Liver (tissue), 9 donors: ENCODE measurements around the gene SIRT5. TPM values are rescaled to one million over a fixed set of nuclear protein-coding genes. Genes with fewer than 3 reads are reported as not detected.

Experiments used
- DNase-seq: peaks from one replicate; pipeline ENCODE4 v3.0.0-alpha.2; 2017; ENCODE audit warnings: low spot score
- H3K27ac ChIP-seq, 2 donors: one replicate each; pipeline ENCODE4 v1.7.0; 2013; ENCODE audit warnings: inconsistent platforms in 2 of 2, low read length in 2 of 2, control low read depth in 1 of 2, low read depth in 1 of 2, mild to moderate bottlenecking in 1 of 2
- H3K27me3 ChIP-seq, 4 donors: one replicate each; pipeline versions ENCODE4 v1.6.1 to v1.7.0; 2013; ENCODE audit warnings: low read length in 3 of 4, inconsistent platforms in 1 of 4, mild to moderate bottlenecking in 1 of 4, moderate library complexity in 1 of 4; ENCODE audit not compliant: control insufficient read depth in 4 of 4, insufficient read depth in 4 of 4
- H3K36me3 ChIP-seq, 4 donors: one replicate each; pipeline versions ENCODE4 v1.6.1 to v1.7.0; 2013; ENCODE audit warnings: low read length in 3 of 4, mild to moderate bottlenecking in 3 of 4, low read depth in 1 of 4, moderate library complexity in 1 of 4; ENCODE audit not compliant: control insufficient read depth in 4 of 4, insufficient read depth in 3 of 4
- H3K4me1 ChIP-seq, 4 donors: one replicate each; pipeline versions ENCODE4 v1.6.1 to v1.7.0; 2013; ENCODE audit warnings: low read length in 3 of 4, mild to moderate bottlenecking in 3 of 4, moderate library complexity in 1 of 4; ENCODE audit not compliant: control insufficient read depth in 4 of 4, insufficient read depth in 4 of 4
- H3K4me3 ChIP-seq, 3 donors: one replicate each; pipeline versions ENCODE4 v1.6.1 to v1.7.0; 2013; ENCODE audit warnings: low read length in 3 of 3, control low read depth in 1 of 3, low read depth in 1 of 3, mild to moderate bottlenecking in 1 of 3
- H3K9ac ChIP-seq, 2 donors: one replicate each; pipeline ENCODE4 v1.7.0; 2013; ENCODE audit warnings: low read length in 2 of 2, mild to moderate bottlenecking in 2 of 2, moderate library complexity in 2 of 2, control low read depth in 1 of 2, low read depth in 1 of 2
- H3K9me3 ChIP-seq, 4 donors: one replicate each; pipeline versions ENCODE4 v1.6.1 to v1.7.0; 2013; ENCODE audit warnings: low read length in 3 of 4; ENCODE audit not compliant: control insufficient read depth in 4 of 4
- EGR1 ChIP-seq, 2 donors: IDR thresholded peaks; 2 replicates each; pipeline ENCODE4 v1.6.1; 2016 to 2018; ENCODE audit warnings: antibody characterized with exemption in 2 of 2, low read depth in 2 of 2
- FOXA2 ChIP-seq: IDR thresholded peaks from 2 replicates; pipeline ENCODE4 v1.6.1; 2016; ENCODE audit warnings: antibody characterized with exemption
- HNF4A ChIP-seq, 2 donors: conservative IDR thresholded peaks; 2 replicates each; pipeline ENCODE4 v1.6.1; 2016; ENCODE audit warnings: antibody characterized with exemption in 2 of 2, mild to moderate bottlenecking in 2 of 2
- HNF4G ChIP-seq: IDR thresholded peaks from 2 replicates; pipeline ENCODE4 v1.6.1; 2016; ENCODE audit warnings: antibody characterized with exemption
- JUND ChIP-seq, 2 donors: IDR thresholded peaks; 2 replicates each; pipeline ENCODE4 v1.6.1; 2016; ENCODE audit warnings: antibody characterized with exemption in 2 of 2
- NR2F2 ChIP-seq: IDR thresholded peaks from 2 replicates; pipeline ENCODE4 v1.6.1; 2016; ENCODE audit warnings: antibody characterized with exemption
- RXRA ChIP-seq, 2 donors: IDR thresholded peaks; 2 replicates each; pipeline ENCODE4 v1.6.1; 2017 to 2018; ENCODE audit warnings: antibody characterized with exemption in 2 of 2, mild to moderate bottlenecking in 1 of 2
- SP1 ChIP-seq: IDR thresholded peaks from 2 replicates; pipeline ENCODE4 v1.6.1; 2018; ENCODE audit warnings: antibody characterized with exemption, mild to moderate bottlenecking
- TAF1 ChIP-seq: conservative IDR thresholded peaks from 2 replicates; pipeline ENCODE4 v1.6.1; 2016; ENCODE audit warnings: antibody characterized with exemption, mild to moderate bottlenecking
- YY1 ChIP-seq: IDR thresholded peaks from 2 replicates; pipeline ENCODE4 v1.6.1; 2016; ENCODE audit warnings: antibody characterized with exemption, mild to moderate bottlenecking
- WGBS: extraction: QIAGEN DNeasy Blood & Tissue Kit; methylation state at CpG from one replicate; pipeline ENCODE4 v1.1.7; 2013; 5-methylcytosine and 5-hydroxymethylcytosine counted together
- polyA plus RNA-seq, 2 donors: library from polyadenylated mRNA; stranded (reverse) in 1 of 2; unstranded in 1 of 2; fragments of 200-250 nt in 1 of 2; fragments of >200 nt in 1 of 2; fragmentation: Nextera tagmentation in 1 of 2; extraction: Ambion mirVana in 1 of 2; gene quantifications; one replicate each; pipeline versions ENCODE4 v1.2.1 to v1.2.3, GENCODE V29; 2013 to 2015
- total RNA-seq, 2 donors: library from RNA; depleted of rRNA; stranded (reverse); fragments of >200 nt; gene quantifications; one replicate each; pipeline ENCODE4 v1.2.3, GENCODE V29; 2014
- TF ChIP-seq, protein P1 (sequence below): IDR thresholded peaks from 2 replicates; pipeline ENCODE4 v1.6.1; 2016; ENCODE audit warnings: antibody characterized with exemption
- TF ChIP-seq, protein P2 (sequence below): IDR thresholded peaks from 2 replicates; pipeline ENCODE4 v1.6.1; 2016; ENCODE audit warnings: antibody characterized with exemption
- TF ChIP-seq, protein P3 (sequence below): fragments of 150-350 bp; IDR thresholded peaks from 2 replicates; pipeline ENCODE4 v1.5.1; 2017; ENCODE audit warnings: improper control_type of control experiment, low read depth, low read length; ENCODE audit not compliant: missing input control
- TF ChIP-seq, protein P4 (sequence below): IDR thresholded peaks from 2 replicates; pipeline ENCODE4 v1.6.1; 2016; ENCODE audit warnings: antibody characterized with exemption
- donor health status: healthy.
- donor health status: healthy.
- donor health status: healthy.
- donor health status: healthy.
- donor health status: healthy.

Gene SIRT5
- total and polyA plus RNA-seq, 4 donors: 7.5 to 12.6 (median 8.8) TPM

DNA sequence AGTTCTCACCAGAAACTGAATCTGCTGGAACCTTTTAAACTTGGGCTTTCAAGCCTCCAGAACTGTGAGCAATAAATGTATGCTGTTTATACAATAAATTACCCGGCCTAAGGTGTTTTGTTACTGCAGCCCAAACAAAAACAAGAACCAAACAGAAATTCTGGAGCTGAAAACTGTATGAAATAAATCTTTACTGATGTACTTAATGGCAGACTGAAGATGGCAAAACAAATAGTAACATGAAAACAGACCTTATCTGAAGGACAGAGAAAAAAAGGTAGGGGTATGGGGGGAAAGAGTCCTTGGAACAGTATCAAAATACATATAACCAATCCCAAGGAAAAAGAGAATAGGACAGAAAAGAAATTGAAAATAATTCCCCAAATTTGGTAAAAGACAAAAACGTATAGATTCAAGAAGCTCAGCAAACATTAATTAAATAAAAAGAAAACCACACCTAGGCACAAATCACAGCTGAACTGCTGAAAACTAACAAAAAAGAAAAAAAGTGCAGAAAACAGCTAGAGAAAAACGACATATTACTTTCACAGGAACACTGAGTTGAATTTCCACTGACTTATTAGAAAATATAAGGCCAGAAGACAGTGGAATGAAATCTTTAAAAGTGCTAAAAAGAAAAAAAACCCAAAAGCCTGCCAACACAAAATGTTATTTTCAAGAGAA is 88.4 kb downstream of the SIRT5 start:
- Histone ChIP-seq H3K27ac (no peak overlapping the region), H3K9ac (no peak overlapping the region), H3K4me1 (peaks cover 3 to 18% (median 13%) of the 10 kb centered on the region in 4 donors), H3K4me3 (no peak overlapping the region), H3K27me3 (no peaks in the 10 kb centered on the region), H3K9me3 (peaks cover 0 to 1% (median 0%) of the 10 kb centered on the region in 4 donors), H3K36me3 (no peaks in the 10 kb centered on the region)
- TF ChIP-seq EGR1 (IDR thresholded peaks at IDR 0.05; ENCODE audit: low read depth in 2 of 2) (no peak), JUND (IDR thresholded peaks at IDR 0.05) (no peak), HNF4A (conservative IDR thresholded peaks at IDR 0.05) (no peak), TAF1 (no peak), YY1 (no peak), HNF4G (no peak), NR2F2 (no peak), RXRA (IDR thresholded peaks at IDR 0.05) (no peak), FOXA2 (no peak)
- TF ChIP-seq, protein P1, sequence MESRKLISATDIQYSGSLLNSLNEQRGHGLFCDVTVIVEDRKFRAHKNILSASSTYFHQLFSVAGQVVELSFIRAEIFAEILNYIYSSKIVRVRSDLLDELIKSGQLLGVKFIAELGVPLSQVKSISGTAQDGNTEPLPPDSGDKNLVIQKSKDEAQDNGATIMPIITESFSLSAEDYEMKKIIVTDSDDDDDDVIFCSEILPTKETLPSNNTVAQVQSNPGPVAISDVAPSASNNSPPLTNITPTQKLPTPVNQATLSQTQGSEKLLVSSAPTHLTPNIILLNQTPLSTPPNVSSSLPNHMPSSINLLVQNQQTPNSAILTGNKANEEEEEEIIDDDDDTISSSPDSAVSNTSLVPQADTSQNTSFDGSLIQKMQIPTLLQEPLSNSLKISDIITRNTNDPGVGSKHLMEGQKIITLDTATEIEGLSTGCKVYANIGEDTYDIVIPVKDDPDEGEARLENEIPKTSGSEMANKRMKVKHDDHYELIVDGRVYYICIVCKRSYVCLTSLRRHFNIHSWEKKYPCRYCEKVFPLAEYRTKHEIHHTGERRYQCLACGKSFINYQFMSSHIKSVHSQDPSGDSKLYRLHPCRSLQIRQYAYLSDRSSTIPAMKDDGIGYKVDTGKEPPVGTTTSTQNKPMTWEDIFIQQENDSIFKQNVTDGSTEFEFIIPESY: no peak
- TF ChIP-seq, protein P2, sequence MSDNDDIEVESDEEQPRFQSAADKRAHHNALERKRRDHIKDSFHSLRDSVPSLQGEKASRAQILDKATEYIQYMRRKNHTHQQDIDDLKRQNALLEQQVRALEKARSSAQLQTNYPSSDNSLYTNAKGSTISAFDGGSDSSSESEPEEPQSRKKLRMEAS: no peak
- TF ChIP-seq, protein P3, sequence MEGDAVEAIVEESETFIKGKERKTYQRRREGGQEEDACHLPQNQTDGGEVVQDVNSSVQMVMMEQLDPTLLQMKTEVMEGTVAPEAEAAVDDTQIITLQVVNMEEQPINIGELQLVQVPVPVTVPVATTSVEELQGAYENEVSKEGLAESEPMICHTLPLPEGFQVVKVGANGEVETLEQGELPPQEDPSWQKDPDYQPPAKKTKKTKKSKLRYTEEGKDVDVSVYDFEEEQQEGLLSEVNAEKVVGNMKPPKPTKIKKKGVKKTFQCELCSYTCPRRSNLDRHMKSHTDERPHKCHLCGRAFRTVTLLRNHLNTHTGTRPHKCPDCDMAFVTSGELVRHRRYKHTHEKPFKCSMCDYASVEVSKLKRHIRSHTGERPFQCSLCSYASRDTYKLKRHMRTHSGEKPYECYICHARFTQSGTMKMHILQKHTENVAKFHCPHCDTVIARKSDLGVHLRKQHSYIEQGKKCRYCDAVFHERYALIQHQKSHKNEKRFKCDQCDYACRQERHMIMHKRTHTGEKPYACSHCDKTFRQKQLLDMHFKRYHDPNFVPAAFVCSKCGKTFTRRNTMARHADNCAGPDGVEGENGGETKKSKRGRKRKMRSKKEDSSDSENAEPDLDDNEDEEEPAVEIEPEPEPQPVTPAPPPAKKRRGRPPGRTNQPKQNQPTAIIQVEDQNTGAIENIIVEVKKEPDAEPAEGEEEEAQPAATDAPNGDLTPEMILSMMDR: no peak
- TF ChIP-seq, protein P4, sequence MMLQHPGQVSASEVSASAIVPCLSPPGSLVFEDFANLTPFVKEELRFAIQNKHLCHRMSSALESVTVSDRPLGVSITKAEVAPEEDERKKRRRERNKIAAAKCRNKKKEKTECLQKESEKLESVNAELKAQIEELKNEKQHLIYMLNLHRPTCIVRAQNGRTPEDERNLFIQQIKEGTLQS: no peak
- WGBS: 79% methylated on average over 3 of the region's 3 CpGs
- no peak for DNase-seq

DNA sequence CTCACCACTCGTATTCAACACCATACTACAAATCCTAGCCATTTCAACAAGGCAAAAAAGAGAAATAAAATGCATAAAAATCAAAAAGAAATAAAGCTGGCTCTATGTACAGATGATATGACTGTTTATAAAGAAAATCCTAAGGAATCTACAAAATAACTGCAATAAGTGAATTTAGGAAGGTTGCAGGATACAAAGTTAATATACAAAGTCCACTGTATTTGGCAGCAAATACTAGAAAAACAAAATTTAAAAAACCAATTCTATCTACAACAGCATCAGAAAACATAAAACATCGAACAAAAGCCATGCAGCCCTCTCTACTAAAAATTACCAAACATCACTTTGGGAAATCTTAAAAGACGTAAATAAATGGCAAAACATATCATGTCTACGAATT is 89.6 kb downstream of the SIRT5 start:
- Histone ChIP-seq H3K4me1 (peaks cover 3 to 21% (median 13%) of the 10 kb centered on the region in 4 donors), H3K9me3 (no peaks in the 10 kb centered on the region), H3K9ac (no peak overlapping the region), H3K27me3 (no peaks in the 10 kb centered on the region), H3K36me3 (no peaks in the 10 kb centered on the region), H3K27ac (no peak overlapping the region), H3K4me3 (no peak overlapping the region)
- no peak for DNase-seq
- peak; percentile 50 to 51 for TF ChIP-seq HNF4A (conservative IDR thresholded peaks at IDR 0.05)
- TF ChIP-seq SP1: no peak
- 51% methylated on average over 4 of the region's 4 CpGs for WGBS

Other genes with a start within 250 kb of the SIRT5 start
- 10 to 100 TPM; 10.1 to 11.1 TPM for gene TBC1D7, start 246.1 kb upstream of the SIRT5 start, total RNA-seq
- 10 to 100 TPM in 1 of 2 donors, 1 to 10 TPM in 1; 9.6 to 18.8 TPM for gene TBC1D7, start 246.1 kb upstream of the SIRT5 start, polyA plus RNA-seq
- gene GFOD1, start 87.0 kb upstream of the SIRT5 start, total RNA-seq: 10 to 100 TPM in 1 of 2 donors, 1 to 10 TPM in 1; 7.4 to 16.8 TPM
- 1 to 10 TPM; 2.6 TPM for gene GFOD1, start 87.0 kb upstream of the SIRT5 start, polyA plus RNA-seq
- gene NOL7, start 40.7 kb downstream of the SIRT5 start, total RNA-seq: 10 to 100 TPM; 25.6 to 43.0 TPM
- gene NOL7, start 40.7 kb downstream of the SIRT5 start, polyA plus RNA-seq: 10 to 100 TPM; 27.1 to 34.9 TPM
- gene RANBP9, start 137.2 kb downstream of the SIRT5 start, total RNA-seq: 10 to 100 TPM; 18.6 to 25.2 TPM
- 1 to 10 TPM; 5.8 to 9.7 TPM for gene RANBP9, start 137.2 kb downstream of the SIRT5 start, polyA plus RNA-seq
- 1 to 10 TPM; 7.4 TPM for gene MCUR1, start 240.0 kb downstream of the SIRT5 start, total RNA-seq
- gene MCUR1, start 240.0 kb downstream of the SIRT5 start, polyA plus RNA-seq: 10 to 100 TPM in 1 of 2 donors, 1 to 10 TPM in 1; 7.3 to 17.3 TPM